OCI-LY3 (cell line): ENCODE results near the gene HYAL3.
"Not testable (repeated sequence)": the region's sequence is repeated elsewhere in the genome, so short reads cannot be mapped to it uniquely, and the experiment has no call there.

Source experiments
- H2AFZ ChIP-seq: fragments of 200-600, 300-600 bp; shearing (Covaris generic); 2 replicates; pipeline ENCODE4 v1.6.0; 2014; ENCODE audit warnings: antibody characterized with exemption, low read depth, low read length
- H3K27ac ChIP-seq: fragments of 200-600, 300-600 bp; sonication (generic); 2 replicates; pipeline ENCODE4 v1.5.1; 2014; ENCODE audit warnings: mild to moderate bottlenecking, low read length, moderate library complexity, mixed read lengths
- H3K27me3 ChIP-seq: fragments of 200-600, 300-600 bp; sonication (generic); 2 replicates; pipeline ENCODE4 v1.6.1; 2014; ENCODE audit warnings: low read depth, low read length, mixed read lengths
- H3K36me3 ChIP-seq: fragments of 200-600, 300-600 bp; sonication (generic); replicated peaks from 2 replicates; pipeline ENCODE3; 2014; ENCODE audit warnings: low read depth, low read length, mixed read lengths
- H3K4me1 ChIP-seq: fragments of 300-600, 200-600 bp; sonication (generic); 2 replicates; pipeline ENCODE4 v1.6.1; 2014; ENCODE audit warnings: low read length, mixed read lengths
- H3K4me2 ChIP-seq: fragments of 200-600, 300-600 bp; sonication (generic); 2 replicates; pipeline ENCODE4 v1.6.1; 2014; ENCODE audit warnings: low read length, mixed read lengths
- H3K4me3 ChIP-seq: fragments of 300-600, 200-600 bp; sonication (generic); 2 replicates; pipeline ENCODE4 v1.5.1; 2014; ENCODE audit warnings: antibody characterized with exemption, mild to moderate bottlenecking, low read length, moderate library complexity
- H3K79me2 ChIP-seq: fragments of 300-600, 200-600 bp; shearing (Covaris generic); 2 replicates; pipeline ENCODE4 v1.6.1; 2014; ENCODE audit warnings: mild to moderate bottlenecking, low read length, mixed read lengths
- H3K9ac ChIP-seq: fragments of 300-600, 200-600 bp; shearing (Covaris generic); 2 replicates; pipeline ENCODE4 v1.6.0; 2014; ENCODE audit warnings: mild to moderate bottlenecking, low read length, moderate library complexity
- H3K9me3 ChIP-seq: fragments of 200-600, 300-600 bp; shearing (Covaris generic); 2 replicates; pipeline ENCODE4 v1.6.1; 2014; ENCODE audit warnings: low read length, mixed read lengths; ENCODE audit not compliant: insufficient read depth
- H4K20me1 ChIP-seq: fragments of 200-600, 300-600 bp; sonication (generic); 2 replicates; pipeline ENCODE4 v1.6.1; 2016; ENCODE audit warnings: low read length, mixed read lengths; ENCODE audit not compliant: insufficient read depth
- CTCF ChIP-seq: fragments of 200-600, 300-600 bp; sonication (generic); IDR thresholded peaks from 2 replicates; pipeline ENCODE4 v1.5.1; 2014; ENCODE audit warnings: antibody characterized with exemption, low read length, low read depth
- EZH2phosphoT487 ChIP-seq: fragments of 200-600 bp; shearing (Covaris generic); IDR thresholded peaks from 2 replicates; pipeline ENCODE4 v1.6.1; 2018; ENCODE audit warnings: antibody characterized with exemption, mixed run types, low read depth

HYAL3 gene

GRCh38 chr3:50288387-50289007, 10.7 kb downstream of the HYAL3 start:
- Histone ChIP-seq H3K9me3 (no peaks in the 10 kb centered on the region), H3K27ac (no peak overlapping the region), H3K4me1 (peaks cover 11% of the 10 kb centered on the region), H3K36me3 (peaks cover 48% of the 10 kb centered on the region), H4K20me1 (no peaks in the 10 kb centered on the region), H3K9ac (no peak overlapping the region), H3K27me3 (no peaks in the 10 kb centered on the region), H2AFZ (no peak overlapping the region), H3K4me2 (no peak overlapping the region), H3K4me3 (no peak overlapping the region), H3K79me2 (peaks cover 37% of the 10 kb centered on the region)
- no peak for TF ChIP-seq CTCF
- no peak for TF ChIP-seq EZH2phosphoT487

DNA sequence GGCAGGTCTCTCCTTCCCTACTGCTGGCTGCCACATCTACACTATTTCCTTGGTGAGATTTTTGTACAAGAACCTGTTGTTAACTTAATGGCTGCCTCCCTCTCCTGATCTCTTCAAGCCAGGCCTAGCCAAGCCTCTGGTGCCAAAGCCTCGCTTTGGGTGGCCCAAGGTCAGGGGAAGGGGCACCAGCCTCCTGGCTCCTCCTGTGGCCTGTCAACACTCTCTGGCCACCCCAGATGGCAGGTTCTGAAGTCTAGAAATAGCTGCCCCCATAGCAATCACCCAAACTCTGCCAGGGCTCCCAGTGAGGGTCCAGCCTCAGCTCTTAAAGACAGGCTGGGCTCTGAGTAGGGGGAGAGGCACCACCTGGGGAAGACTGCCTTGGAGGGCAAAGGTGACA, 11.9 kb downstream of the HYAL3 start:
- Histone ChIP-seq H3K36me3 (peaks cover 48% of the 10 kb centered on the region), H3K4me1 (peaks cover 5% of the 10 kb centered on the region; the same call in 1 of the 2 replicates), H3K27me3 (no peaks in the 10 kb centered on the region), H3K9ac (no peak overlapping the region), H3K9me3 (no peaks in the 10 kb centered on the region), H2AFZ (no peak overlapping the region), H3K4me3 (no peak overlapping the region), H3K79me2 (peaks cover 37% of the 10 kb centered on the region), H4K20me1 (no peaks in the 10 kb centered on the region), H3K4me2 (no peak overlapping the region), H3K27ac (no peak overlapping the region)
- no peak for TF ChIP-seq CTCF
- TF ChIP-seq EZH2phosphoT487, result no peak

DNA sequence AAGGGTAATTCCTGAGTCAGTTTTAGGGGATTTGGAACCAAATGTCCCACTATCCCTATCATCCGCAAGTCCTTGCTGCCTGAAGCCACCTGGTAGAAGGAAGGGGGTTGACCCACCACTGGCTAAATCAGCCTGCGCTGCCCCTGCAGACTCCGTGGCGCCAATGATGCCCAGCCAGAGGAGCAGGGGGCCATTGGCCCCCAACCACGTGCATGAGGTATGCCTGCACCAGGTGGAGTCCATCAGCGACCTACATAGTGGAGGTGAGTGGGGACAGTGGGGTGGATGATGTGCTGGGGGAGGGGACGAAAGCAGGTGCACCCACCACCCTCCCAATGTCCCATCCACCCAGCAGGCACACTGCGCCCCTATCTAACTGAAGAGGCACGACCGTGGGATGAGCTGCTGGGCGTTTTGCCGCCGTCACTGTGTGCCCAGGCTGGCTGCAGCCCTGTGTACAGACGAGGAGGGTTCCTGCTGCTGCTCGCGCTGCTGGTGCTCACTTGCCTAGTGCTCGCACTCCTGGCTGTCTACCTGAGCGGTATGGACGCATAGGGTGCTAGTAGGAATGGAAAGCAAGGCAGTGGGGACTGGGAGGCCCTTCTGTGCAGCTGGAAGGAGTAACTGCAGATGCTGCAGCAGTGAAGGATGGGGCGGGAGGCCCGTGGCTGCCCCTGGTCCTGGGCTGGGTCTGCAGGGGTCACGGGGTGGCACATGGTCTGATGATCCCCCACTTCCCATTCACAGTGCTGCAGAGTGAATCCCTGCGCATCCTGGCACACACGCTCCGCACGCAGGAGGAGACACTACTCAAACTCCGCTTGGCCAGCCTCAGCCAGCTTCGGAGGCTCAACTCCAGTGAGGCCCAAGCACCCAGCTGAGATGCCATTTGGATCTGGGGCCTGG, 12.6 kb downstream of the HYAL3 start:
- no peak overlapping the region for H3K27ac ChIP-seq
- peaks cover 31% of the 10 kb centered on the region for H3K79me2 ChIP-seq
- H3K9ac ChIP-seq, result no peak overlapping the region
- no peaks in the 10 kb centered on the region for H4K20me1 ChIP-seq
- H3K4me1 ChIP-seq, result peaks cover 5% of the 10 kb centered on the region; the same call in 1 of the 2 replicates
- H3K27me3 ChIP-seq, result no peaks in the 10 kb centered on the region
- H2AFZ ChIP-seq, result no peak overlapping the region
- H3K9me3 ChIP-seq, result no peaks in the 10 kb centered on the region
- H3K4me2 ChIP-seq, result no peak overlapping the region
- H3K4me3 ChIP-seq, result no peak overlapping the region
- no peak for TF ChIP-seq CTCF
- no peak for TF ChIP-seq EZH2phosphoT487
- peaks cover 48% of the 10 kb centered on the region for H3K36me3 ChIP-seq

DNA sequence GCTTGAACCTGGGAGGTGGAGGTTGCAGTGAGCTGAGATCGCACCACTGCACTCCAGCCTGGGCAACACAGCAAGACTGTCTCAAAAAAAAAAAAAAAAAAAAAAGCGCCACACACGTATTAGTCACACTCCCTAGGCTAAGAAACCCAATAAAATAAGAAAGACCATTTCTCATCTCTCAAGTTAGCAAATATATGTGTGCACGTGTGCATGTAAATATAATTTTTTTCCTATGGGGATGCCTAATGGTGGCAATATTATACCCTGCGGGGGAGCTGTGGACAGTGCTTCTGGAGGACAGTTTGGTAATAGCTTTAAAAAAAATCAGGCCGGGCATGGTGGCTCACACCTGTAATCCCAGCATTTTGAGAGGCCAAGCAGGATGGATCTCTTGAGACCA, 15.1 kb downstream of the HYAL3 start:
- H4K20me1 ChIP-seq, H3K79me2 ChIP-seq, H3K9me3 ChIP-seq, H2AFZ ChIP-seq, H3K27ac ChIP-seq, H3K27me3 ChIP-seq, H3K4me1 ChIP-seq, H3K9ac ChIP-seq, H3K4me3 ChIP-seq, H3K4me2 ChIP-seq: not testable (repeated sequence)
- H3K36me3 ChIP-seq, result peaks cover 31% of the 10 kb centered on the region
